Kidney capillary endothelial cell (primary cell): ENCODE measurements around the gene ACVR1B.
A peak's percentile ranks its signal among the peaks of the same experiment; 100 is the strongest.

Source experiments
- DNase-seq: peaks from one replicate; pipeline ENCODE4 v3.0.0-alpha.2; 2018; ENCODE audit warnings: low spot score

Gene ACVR1B

DNA sequence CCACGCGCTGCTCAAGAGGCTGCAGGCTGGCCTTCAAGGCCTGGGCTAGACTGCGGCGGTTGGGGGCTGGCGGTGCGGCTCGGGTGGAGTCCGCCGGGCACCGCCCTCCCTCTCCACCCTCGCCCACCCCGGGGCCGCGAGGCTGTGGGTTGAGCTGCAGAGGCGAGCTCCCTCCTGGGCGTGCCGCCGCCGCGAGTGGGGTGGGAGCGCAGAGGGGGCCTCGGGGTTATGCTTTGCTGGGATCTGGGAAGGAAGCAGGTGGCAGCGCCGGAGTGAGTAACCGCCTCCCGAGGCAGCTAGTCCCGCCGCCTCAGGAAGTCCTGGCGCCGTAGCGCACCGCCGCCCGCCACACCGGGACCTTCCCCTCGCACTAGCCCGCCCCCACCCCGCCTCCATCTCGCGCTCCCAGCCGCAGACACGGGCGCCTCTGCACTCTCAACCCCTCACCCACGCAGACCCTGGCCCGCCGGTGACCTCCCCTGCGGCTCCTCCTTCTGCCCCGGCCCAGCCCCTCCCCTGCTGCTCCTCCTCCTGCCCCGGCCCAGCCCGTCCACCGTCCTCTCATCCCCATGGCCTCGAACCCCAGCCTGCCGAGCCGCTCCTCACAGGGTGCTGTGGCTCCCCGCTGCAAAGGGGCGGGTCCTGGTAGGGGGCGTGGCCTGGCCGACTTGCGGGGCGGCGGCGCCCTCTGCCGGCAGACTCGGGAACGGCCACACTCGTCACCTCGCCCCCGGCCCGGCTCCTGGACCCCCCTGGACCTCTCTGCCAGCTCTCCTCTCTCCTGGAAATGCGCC, 71.9 kb downstream of the ACVR1B start:
- DNase-seq, result peak; percentile 91

DNA sequence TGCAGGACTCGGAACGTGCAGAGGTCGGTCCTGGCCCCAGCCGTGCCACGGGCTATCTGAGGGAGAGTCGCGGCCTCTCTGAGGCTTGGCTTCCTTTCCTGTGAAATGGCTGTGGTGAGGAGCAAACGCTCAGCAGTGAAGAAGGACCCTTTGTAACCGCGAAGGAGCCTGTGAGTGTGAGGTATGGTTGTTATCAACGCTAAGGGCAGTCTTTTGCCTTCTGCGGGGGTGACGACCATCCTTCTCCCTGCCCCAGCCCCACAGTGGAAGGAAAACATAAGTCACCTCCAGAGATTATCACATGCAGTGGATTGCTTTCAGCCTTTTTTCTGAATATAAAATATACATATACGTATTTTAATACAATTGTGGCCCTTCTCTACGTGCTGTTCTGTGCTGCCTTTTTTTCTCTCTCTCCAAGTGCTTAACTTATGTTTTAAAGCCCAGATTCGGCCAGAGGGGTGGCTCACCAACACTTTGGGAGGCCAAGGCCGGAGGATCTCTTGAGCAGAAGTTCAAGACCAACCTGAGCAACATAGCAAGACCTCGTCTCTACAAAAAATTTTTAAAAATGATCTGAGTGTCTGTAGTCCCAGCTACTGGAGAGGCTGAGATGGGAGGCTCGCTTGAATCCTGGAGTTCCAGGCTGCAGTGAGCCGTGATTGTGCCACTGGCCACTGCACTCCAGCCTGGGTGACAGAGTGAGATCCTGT, 72.6 kb downstream of the ACVR1B start:
- DNase-seq, result no peak

DNA sequence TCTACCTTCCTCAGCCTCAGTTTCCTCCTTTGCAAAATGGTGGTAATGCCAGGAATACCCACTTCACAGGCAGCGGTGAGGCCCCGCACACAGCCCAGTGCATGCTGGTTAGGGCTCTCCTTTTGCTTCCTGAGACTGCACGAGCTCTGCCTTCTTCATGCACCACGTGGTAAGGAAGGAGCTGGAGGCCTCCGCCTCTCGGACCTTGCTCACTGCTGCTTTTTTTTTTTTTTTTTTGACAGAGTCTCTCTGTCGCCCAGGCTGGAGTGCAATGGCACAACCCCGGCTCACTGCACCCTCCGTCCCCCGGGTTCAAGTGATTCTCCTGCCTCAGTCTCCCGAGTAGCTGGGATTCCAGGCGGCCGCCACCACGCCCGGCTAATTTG, 73.3 kb downstream of the ACVR1B start:
- DNase-seq, result no peak

DNA sequence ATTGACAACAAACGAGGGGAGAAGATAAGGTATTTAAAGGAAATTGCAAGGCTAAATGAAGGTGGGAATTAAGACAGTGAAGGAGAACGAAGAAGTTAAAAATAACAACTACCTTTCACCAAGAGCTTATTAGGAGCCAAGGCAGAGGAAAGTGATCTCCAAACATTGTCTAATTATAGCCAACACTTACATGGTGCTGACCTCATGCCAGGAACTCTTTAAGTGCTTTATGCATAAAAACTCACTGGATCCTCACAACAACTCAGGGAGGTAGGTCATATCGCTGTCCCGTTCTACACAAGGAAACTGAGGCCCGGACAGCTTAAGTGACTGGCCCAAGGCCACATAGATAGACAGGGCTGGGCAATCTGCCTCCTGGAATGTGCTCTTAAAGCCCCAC, 74.8 kb downstream of the ACVR1B start:
- no peak for DNase-seq

DNA sequence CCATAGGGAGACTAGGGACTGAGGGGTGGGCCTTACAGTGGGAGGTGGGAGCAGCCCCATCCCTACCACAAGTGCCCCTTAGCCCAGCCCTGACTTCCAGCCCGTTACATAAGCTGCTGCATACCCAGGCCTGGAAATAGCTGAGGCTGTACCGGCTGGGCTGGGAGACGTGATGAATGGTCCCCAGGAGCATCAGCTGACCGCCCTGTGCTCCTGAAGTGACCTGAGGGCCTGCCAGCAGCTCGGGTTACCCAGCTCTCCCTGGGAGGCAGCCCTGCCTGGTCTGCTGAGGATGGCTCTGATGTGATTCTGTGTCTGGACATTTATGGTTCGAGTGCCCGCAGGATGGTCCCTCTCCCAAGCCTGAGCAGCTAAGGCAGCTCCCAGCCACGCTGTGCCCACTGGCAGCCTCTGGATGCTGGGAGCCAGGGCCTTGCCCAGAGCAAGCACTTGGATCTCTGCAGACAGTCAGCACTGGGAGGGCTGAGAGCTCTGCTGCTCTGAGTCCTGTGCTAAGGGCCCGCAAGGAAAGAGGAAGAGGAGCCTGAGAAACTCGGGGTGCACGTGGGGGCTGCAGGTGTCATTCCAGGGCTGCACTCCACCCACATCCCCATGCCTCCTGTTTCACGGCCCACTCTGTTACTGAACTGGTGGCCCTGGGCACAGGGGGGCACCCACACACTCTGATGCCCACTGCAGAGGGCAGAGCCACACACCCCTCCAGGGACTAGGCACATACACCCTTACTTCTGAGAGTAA, 75.8 kb downstream of the ACVR1B start:
- DNase-seq, result no peak

DNA sequence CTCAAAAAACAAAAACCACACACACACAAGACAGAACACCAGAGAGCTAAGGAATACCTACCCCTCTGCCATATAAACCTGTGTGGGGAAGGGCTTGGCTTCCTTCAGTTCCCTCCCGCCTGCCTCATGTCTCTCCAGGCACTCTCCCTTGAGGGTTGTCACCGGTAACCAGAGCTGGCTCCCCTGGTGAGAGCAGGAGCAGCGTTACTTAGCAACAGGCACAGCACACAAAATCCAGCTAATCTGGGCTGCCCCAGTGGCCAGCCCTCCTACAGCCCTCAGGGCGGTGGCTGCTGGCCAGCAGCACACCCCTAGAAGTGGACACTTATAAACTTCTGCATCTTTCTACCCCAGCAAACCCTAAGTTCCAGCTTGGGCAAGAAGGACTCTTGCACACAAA, 78.2 kb downstream of the ACVR1B start:
- DNase-seq, result no peak

DNA sequence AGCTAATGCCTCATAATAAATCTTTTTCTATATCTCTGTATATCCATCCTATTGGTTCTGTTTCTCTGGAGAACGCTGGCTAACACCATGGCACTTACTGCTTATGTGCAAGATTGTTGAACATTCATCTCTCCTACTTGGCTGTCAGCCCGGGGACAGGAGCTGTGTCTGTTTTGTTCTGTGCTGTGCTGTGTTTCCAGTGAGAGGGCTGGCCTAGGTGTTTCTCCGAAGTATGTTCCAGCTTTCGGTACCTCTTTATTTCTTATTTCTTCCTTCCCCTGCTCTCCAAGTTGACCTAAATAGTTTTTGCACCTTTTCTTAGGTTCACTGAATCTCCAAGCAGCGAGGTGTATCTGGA, 80.9 kb downstream of the ACVR1B start:
- DNase-seq, result no peak

DNA sequence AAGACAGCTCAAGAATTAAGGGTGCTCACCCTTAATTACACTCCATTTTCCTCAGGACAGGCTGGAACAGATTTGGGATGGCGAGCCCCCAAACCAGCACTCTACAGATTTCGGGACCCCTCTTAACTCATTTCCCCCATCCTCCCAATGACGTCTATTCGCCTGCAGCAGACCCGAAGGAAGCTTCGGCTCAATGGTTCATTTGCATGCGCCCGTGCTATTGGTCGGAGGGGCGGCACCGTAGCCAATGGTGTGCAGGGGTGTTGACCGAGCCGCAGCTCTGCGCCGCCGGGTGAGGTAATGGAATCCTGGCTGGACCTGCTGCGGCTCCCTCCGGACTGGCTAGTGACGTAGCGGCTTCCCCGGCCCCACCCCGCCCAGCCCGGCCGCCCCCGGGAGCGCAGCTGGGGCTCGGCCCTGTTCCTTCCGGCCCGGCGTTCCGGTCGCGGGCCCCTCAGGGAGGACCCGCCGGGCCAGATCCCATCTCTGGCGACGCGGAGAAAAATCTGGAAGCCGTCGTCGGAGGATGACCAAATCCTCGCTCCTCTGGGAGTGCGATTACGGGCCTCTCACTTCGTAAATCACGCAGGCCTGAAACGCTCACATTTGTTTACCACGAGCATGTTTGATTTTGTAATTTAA, 81.4 kb downstream of the ACVR1B start:
- DNase-seq, result peak; percentile 95

DNA sequence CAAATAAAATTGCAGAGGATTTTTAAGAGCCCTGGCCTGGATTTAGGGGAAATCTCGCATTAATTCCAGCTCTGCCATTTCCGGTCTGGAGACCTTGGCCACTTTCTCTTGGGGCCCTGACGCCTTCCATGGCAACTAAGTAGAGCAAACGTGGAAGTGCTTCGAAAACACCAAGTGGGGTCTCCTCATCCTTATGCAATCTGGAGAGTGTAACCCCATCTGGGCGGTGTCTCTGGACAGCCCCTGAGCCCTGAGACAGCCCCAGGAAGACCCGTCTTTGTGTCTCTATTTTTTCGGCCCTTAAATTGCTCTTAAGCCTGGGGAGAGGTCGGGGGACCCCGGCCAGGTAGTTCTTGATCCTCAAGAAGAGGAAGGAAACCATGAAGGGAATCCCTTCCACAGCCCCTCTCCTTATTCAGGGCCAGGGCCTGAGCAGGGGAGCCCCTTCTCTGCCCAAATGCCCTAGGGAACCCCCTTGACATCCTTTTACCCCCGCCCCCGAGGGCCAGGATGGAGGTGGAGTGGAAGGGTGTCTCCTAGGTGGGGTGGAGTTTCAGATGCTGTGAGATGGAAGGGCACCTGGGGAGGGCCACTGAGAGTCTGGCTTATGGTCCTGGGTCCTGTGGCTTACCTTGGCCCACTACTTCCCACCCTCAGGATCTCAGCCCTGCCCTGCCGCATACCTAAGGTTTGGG, 82.1 kb downstream of the ACVR1B start:
- no peak for DNase-seq

DNA sequence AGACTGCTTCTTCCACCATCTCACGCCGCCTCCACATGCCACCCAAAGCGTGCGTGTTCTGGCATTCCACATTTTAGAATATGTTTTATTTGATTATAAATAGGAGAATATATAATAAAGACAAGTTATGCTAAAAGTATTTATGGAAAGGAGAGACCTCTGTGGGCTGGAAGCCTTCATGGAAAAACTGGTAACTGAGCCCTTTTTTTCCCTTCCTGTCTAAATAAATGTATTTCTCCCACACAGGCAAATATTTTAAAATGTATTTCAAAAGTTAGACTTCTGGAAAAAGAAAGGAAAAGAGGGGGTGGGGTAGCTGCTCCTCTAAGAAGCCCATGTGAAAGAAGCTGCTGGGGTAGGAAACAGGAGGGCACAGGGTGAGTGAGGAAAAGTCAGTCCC, 83.7 kb downstream of the ACVR1B start:
- DNase-seq, result no peak

DNA sequence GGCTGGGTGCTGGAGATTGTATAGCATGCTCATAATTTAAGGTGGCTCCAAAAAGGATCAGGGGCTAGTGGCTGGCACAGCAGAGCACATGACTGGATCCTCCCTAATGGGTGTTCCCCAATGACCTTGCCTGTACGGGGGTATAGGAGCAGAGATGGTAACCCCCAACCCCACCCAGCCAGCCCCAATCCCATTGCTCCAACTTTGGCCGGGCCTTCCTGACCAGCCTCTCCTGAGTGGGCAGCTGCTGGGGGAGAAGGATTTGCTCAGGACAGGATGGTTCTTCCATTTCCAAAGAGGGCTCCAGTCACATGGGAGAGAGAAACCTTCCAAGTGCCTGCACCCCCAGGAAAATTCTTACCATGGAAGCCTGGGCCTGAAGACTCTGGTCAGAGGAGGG, 84.4 kb downstream of the ACVR1B start:
- DNase-seq, result no peak

DNA sequence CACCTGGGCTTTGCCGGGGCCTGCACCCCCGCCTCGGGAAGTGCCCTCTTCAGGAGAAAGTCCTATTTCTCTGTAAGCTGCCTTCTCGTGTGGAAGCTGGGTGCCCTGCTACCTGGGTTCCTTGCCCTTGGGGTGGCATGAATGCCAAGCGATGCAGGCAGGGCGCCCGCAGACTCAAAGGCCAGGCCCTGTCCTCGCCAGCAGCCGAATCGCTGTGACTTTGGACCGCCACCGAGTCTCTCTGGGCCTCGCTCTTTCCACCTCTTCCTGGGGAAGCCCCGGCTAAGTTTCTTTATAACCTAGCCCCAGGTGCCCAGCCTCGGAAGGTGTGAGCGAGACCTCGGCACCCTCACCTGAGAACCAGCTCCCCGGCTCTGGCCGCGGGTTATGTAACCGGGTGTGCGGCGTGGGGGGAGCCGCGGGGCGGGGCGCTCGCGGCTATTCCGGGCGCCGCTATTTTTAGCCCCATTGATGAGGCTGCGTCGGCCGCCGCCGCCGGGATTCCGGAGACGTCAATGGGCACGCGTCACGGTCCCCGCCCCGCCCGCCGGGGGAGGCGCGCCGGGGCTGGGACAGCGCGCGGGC, 85.2 kb downstream of the ACVR1B start:
- DNase-seq, result peak; percentile 77

DNA sequence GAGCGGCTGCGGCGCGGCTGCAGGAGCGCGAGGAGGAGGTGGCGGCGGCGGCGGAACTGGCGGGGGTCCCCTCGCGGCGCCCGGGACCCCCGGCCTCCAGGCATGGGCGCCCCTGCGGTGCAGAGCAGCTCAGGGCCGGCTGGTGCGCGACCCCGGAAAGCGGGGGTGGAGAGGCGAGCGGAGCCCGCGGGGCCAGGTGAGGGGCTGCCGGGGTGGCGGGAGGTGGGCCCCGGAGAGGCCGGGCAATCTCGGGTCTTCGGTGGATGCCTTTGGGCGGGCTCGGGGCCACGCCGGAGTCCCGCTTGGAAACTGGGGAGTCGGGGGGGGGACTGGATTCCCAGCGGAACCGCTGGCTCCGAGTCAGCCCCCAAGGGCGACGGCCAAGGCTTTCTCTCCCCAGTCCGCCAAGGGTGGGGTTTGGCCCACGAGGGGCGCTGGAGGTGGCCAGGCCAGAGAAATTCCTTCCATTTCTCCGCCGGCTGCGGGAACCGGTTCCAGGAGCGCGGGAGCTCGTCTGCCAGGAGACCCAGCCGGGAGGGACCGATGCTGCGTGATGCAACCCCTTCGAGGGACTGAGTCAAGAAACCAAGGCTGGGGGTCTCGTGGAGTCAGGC, 85.9 kb downstream of the ACVR1B start:
- DNase-seq, result no peak

DNA sequence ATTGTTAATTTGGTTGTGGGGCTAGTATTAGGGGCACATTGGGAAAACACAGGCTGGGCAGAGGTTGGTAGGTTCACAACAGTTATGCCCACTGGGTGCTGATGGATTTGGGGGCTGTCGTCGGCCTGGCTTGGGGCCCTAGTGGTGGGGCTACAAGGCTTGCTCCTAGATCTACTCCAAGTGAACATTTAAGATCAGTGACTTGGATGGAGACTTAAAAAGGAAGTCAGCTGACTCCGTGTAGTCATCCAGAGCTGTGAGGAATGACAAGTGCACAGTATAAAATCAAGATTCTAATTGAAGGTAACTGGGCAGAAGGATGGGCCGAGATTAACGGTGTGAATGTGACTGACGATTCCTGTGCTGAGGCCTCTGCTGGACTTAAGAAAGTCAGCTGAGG, 86.9 kb downstream of the ACVR1B start:
- no peak for DNase-seq

DNA sequence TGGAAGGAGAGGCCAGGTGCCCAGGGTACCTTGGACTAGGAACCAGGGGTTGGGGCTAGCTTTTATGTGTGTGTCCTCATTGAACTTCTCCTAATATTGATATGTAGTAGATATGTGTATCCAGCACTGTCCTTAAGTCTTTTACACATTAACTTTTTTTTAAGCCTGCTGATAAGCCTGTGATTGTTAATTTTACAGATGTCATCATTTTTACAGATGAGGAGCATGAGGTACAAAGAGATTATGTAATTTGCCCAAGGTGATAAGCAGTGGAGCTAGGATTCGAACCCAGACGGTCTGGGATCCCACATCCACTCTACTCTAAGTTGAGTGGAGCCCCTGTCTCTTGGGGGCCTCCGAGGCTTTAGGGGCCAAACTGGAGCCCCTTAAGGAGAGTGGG, 89.5 kb downstream of the ACVR1B start:
- no peak for DNase-seq

DNA sequence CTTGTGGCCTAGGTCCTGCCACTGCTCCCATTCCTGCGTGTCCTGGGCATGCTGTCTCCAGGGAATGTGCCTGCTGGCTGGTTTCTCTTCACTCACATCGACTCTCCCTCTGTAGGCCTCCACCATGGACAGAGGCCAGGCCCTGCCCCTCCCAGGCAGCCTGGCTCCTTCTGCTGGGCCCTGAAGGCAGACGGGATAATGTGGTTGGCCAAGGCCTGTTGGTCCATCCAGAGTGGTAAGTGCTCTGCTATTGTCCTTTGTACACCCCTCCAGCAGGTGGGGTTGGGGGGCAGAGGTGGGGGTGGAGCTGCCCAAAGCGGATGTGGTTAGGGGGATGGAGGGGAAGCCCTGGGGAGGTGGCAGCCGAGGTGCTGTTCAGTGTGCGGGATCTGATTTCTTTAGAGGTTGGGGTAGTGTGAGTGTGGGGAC, 90.2 kb downstream of the ACVR1B start:
- DNase-seq, result no peak

DNA sequence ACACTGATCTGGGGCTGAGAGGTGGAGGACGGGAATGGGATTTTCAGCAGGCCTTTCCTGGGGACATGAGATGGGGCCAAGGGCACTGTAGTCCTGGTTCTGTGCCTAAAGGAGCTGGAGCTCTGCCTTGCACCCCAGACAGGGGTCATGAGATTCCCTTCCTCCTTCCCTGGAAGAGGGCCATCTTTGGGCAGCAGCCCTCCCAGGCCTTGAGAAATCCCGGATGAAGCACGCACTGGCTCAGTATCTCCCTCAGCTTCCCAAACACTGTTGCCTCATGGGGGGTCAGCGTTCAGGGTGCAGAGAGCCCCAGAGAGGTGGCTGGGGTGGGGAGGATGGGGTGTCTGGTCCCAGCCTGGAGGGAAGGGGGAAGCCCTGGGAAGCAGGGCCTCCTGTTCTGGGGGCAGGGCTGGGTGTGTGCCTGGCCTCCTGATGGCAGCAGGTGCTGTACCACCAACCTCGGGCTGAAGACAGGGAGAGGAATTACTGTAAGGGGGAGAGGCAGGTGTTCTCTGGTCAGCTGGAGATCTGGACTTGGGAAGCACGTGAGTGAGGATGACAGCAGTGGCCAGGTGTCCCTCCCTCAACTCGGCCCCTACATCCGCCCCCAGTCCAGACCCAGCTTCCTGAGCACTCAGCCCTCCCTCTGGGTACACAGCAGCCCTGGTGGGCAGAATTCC, 91.3 kb downstream of the ACVR1B start:
- DNase-seq, result no peak

DNA sequence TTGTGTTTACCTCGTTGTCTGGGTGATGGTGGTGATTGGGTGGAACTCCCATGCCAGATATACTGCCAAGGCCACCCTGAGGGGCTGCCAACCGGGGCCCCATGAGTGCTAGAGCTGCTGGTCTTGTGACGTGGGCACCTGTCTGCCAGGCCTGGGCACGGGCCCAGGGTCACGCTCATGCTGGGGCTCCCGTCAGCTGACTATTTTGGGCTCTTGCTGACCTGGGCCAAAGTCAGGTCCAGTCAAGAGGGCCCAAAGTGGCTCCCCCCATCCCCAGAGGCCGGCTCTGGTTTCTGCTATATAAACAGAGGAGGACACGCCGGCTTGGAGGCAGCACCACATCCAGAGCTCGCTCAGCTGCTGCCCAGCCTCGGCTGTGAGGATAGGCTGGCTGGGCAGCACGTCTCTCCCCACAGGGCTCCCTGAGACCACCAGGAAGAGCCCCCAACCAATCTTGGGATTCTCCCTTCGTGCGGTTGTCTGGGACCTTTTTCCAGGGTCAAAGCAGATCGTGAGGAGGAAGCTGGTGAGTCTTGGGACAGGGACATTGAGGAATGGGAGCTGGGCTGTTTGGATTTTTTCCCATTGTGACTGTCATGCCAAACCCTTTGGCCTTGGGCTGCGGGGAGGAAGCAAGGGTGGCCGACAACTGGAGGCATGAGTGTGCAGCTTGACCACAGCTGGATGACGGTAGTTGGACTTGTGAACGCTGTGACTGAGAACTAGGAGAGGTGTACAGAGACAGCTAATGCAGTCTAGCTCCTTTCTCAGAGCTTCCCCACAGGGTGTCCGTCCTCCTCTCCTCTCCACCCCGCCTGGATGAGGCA, 92.1 kb downstream of the ACVR1B start:
- peak; percentile 59 for DNase-seq

DNA sequence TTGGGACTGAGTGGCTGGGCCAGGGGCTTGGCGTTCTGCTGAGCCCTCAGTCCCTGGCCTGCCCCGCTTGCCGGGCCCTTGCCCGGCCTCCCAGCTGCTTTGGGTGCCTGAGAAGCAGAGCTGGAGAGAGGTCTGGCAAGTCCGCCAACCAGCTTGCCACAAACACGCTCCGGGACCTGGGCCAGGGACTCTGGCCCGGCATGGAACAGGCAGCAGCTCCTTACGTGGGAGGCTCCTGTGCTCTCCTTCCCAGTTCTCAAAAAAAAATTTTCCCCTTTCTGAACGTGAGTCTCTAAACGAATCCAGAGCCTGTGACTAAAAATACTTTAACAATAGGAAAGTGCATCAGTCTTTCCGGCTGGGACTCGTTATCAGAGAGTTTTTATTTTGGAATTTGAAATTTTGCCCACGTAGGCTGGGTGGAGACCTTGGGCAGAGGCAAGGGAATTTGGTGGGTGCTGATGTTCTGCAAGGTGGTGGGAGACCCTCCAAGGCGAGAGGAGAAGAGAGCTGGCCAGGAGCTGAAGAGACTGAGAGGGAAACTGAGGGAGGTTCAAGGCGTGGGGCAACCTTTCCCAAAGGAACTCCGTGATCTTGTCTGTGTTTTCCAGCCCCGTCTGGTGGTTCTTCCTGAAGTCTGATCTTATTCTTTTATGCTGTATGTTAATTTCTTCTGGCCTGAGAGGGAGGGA, 92.9 kb downstream of the ACVR1B start:
- DNase-seq, result peak; percentile 61
